Right lobe of liver (tissue), 4 donors: ENCODE data around the gene TMEM248.

Source experiments
- CTCF ChIP-seq, 4 donors: fragments of 200-600 bp in 3 of 4; fragments of 450-650 bp in 1 of 4; IDR thresholded peaks; one replicate each; pipeline versions ENCODE4 v1.5.1 to v1.8.0; 2016 to 2022; ENCODE audit warnings: antibody characterized with exemption in 4 of 4, mild to moderate bottlenecking in 2 of 4
- POLR2A ChIP-seq: fragments of 450-650 bp; IDR thresholded peaks from one replicate; pipeline ENCODE4 v1.6.1; 2017; ENCODE audit warnings: antibody characterized with exemption, mild to moderate bottlenecking
- donor health status: DM: no; HTN: no; CAD: no.
- donor health status: DM: no; HTN: no; CAD: no.
- donor health status: DM: no; HTN: yes; CAD: no.

DNA sequence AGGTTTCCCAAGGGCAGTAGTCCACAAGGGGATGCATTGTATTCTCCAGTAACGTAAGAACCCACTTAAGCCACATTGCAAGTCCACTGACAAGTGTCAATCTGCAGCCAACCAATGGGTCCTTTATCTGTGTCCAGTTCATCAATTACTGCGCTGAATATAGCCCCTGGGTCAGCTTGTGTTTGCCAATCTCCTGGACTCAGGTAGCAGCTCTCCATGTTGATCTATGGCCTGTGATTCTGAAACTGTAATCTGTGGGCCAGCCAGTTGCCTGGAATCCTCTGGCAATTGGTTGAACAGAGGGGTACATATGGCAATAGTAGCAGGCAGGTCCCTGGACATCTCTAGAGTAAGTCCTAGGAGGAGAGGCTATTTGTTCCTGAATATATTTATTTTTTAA is 8.8 kb upstream of the TMEM248 start:
- no peak for TF ChIP-seq CTCF (IDR thresholded peaks at IDR 0.05)
- no peak for TF ChIP-seq POLR2A
